ENCODE measurements around the gene MYLK4. TPM values are rescaled to one million over a fixed set of nuclear protein-coding genes. Genes with fewer than 3 reads are reported as not detected.

The MYLK4 gene
- total RNA-seq, 1 experiment from 2014 or later: 0.93 TPM

- DNase-seq (ENCODE audit: unreplicated experiment): no peak
- no peaks in the 10 kb centered on the region for H3K9me3 Mint-ChIP-seq (ENCODE audit: unreplicated experiment)
- no peak overlapping the region for H3K4me3 Mint-ChIP-seq (ENCODE audit: unreplicated experiment)
- ChIA-PET CTCF (interaction anchor here (0.5 to 0.9 kb wide), 4 partner anchors 11 to 596 kb away, joined by 3 to 7 read pairs (median 4); partner anchors contain the start of gene MYLK4), POLR2A (no interaction called here)
- no TSS peak for BruUV-seq (replicated peaks)
- H3K27ac Mint-ChIP-seq (ENCODE audit: low read depth, unreplicated experiment): no peak overlapping the region
- intact Hi-C loops (cut with micrococcal nuclease): no loop called here
- no peaks in the 10 kb centered on the region for H3K36me3 Mint-ChIP-seq (ENCODE audit: insufficient read depth, unreplicated experiment)
- H3K27me3 Mint-ChIP-seq (ENCODE audit: insufficient read depth, unreplicated experiment): no peaks in the 10 kb centered on the region
- no peak for TF ChIP-seq CTCF (IDR thresholded peaks at IDR 0.05; ENCODE audit: unreplicated experiment)
- peaks cover 6% of the 10 kb centered on the region for H3K4me1 Mint-ChIP-seq (ENCODE audit: insufficient read depth, unreplicated experiment)
These were observed 18.1 kb downstream of the MYLK4 start for GRCh38 chr6:2732503-2733089.

- BruUV-seq (replicated peaks): no TSS peak
- POLR2A ChIA-PET: no interaction called here
These were observed 19.3 kb downstream of the MYLK4 start for GRCh38 chr6:2731281-2731909.

GRCh38 chr6:2730353-2731107, 20.2 kb downstream of the MYLK4 start:
- no peaks in the 10 kb centered on the region for H3K36me3 Mint-ChIP-seq (ENCODE audit: insufficient read depth, unreplicated experiment)
- intact Hi-C loops (cut with micrococcal nuclease): no loop called here
- ChIA-PET CTCF (interaction anchor here (0.5 kb wide), 1 partner anchor 21 kb away, joined by 3 read pairs; no protein-coding TSS in a partner anchor), POLR2A (no interaction called here)
- H3K9me3 Mint-ChIP-seq (ENCODE audit: unreplicated experiment): no peaks in the 10 kb centered on the region
- no peak for TF ChIP-seq CTCF (IDR thresholded peaks at IDR 0.05; ENCODE audit: unreplicated experiment)
- H3K27me3 Mint-ChIP-seq (ENCODE audit: insufficient read depth, unreplicated experiment): no peaks in the 10 kb centered on the region
- H3K4me1 Mint-ChIP-seq (ENCODE audit: insufficient read depth, unreplicated experiment): peaks cover 6% of the 10 kb centered on the region
- no TSS peak for BruUV-seq (replicated peaks)
- H3K4me3 Mint-ChIP-seq (ENCODE audit: unreplicated experiment): no peak overlapping the region
- no peak overlapping the region for H3K27ac Mint-ChIP-seq (ENCODE audit: low read depth, unreplicated experiment)
- DNase-seq (ENCODE audit: unreplicated experiment): no peak

More at GRCh38 chr6:2731281-2731909, 19.3 kb downstream of the MYLK4 start:
- H3K4me1 Mint-ChIP-seq (ENCODE audit: insufficient read depth, unreplicated experiment): peaks cover 6% of the 10 kb centered on the region
- intact Hi-C loops (cut with micrococcal nuclease): no loop called here
- no peak overlapping the region for H3K27ac Mint-ChIP-seq (ENCODE audit: low read depth, unreplicated experiment)
- no peaks in the 10 kb centered on the region for H3K27me3 Mint-ChIP-seq (ENCODE audit: insufficient read depth, unreplicated experiment)
- TF ChIP-seq CTCF (IDR thresholded peaks at IDR 0.05; ENCODE audit: unreplicated experiment): no peak
- DNase-seq (ENCODE audit: unreplicated experiment): no peak
- no peaks in the 10 kb centered on the region for H3K9me3 Mint-ChIP-seq (ENCODE audit: unreplicated experiment)
- H3K4me3 Mint-ChIP-seq (ENCODE audit: unreplicated experiment): no peak overlapping the region
- CTCF ChIA-PET: no interaction called here
- no peaks in the 10 kb centered on the region for H3K36me3 Mint-ChIP-seq (ENCODE audit: insufficient read depth, unreplicated experiment)

GRCh38 chr6:2729921-2730320, 20.8 kb downstream of the MYLK4 start:
- TF ChIP-seq CTCF (IDR thresholded peaks at IDR 0.05; ENCODE audit: unreplicated experiment): no peak
- H3K4me3 Mint-ChIP-seq (ENCODE audit: unreplicated experiment): no peak overlapping the region
- no peaks in the 10 kb centered on the region for H3K27me3 Mint-ChIP-seq (ENCODE audit: insufficient read depth, unreplicated experiment)
- H3K4me1 Mint-ChIP-seq (ENCODE audit: insufficient read depth, unreplicated experiment): peaks cover 6% of the 10 kb centered on the region
- ChIA-PET POLR2A (no interaction called here), CTCF (interaction anchor here (0.5 kb wide), 1 partner anchor 22 kb away, joined by 3 read pairs; no protein-coding TSS in a partner anchor)
- no TSS peak for BruUV-seq (replicated peaks)
- H3K27ac Mint-ChIP-seq (ENCODE audit: low read depth, unreplicated experiment): no peak overlapping the region
- no peak for DNase-seq (ENCODE audit: unreplicated experiment)
- intact Hi-C loops (cut with micrococcal nuclease): no loop called here
- H3K9me3 Mint-ChIP-seq (ENCODE audit: unreplicated experiment): no peaks in the 10 kb centered on the region
- no peaks in the 10 kb centered on the region for H3K36me3 Mint-ChIP-seq (ENCODE audit: insufficient read depth, unreplicated experiment)
